22Rv1 (cell line): Measurements from ENCODE around the gene HEYL.

Experiments
- ZFX ChIP-seq: fragments of 450-650 bp; IDR thresholded peaks from 2 replicates; pipeline ENCODE4 v1.6.1; 2017; ENCODE audit warnings: antibody characterized with exemption, borderline replicate concordance
- TF ChIP-seq, protein P1 (sequence below): fragments of 450-650 bp; IDR thresholded peaks from 2 replicates; pipeline ENCODE4 v1.5.1; 2017; ENCODE audit warnings: mild to moderate bottlenecking

DNA sequence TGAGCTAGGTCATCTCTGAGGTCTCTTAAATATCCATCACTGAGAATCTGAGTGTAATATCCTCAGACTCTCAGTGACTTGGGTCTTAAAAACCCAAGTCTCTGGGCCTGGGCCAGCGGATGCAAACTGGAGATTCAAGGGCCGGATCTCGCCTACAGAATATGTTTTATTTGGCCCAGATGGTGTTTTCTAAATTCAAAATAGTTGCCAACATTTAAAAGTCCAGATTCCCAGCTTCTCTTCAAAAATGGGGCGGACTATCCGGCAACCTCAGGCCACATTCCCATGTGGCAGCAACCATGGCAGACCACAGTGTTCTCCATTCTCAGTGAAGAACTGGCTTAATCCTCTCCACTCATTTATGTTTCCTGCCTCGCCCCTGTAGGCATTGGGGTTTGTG is 12.7 kb upstream of the HEYL start:
- TF ChIP-seq, protein P1, sequence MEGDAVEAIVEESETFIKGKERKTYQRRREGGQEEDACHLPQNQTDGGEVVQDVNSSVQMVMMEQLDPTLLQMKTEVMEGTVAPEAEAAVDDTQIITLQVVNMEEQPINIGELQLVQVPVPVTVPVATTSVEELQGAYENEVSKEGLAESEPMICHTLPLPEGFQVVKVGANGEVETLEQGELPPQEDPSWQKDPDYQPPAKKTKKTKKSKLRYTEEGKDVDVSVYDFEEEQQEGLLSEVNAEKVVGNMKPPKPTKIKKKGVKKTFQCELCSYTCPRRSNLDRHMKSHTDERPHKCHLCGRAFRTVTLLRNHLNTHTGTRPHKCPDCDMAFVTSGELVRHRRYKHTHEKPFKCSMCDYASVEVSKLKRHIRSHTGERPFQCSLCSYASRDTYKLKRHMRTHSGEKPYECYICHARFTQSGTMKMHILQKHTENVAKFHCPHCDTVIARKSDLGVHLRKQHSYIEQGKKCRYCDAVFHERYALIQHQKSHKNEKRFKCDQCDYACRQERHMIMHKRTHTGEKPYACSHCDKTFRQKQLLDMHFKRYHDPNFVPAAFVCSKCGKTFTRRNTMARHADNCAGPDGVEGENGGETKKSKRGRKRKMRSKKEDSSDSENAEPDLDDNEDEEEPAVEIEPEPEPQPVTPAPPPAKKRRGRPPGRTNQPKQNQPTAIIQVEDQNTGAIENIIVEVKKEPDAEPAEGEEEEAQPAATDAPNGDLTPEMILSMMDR, result no peak
- no peak for TF ChIP-seq ZFX
